DMS153 (cell line): ENCODE data around the gene ZNF318.
"Not testable (repeated sequence)": the region's sequence is repeated elsewhere in the genome, so short reads cannot be mapped to it uniquely, and the experiment has no call there.

Experiments used
- DNase-seq: peaks from one replicate; lab custom pipeline; 2025; lab: John Stamatoyannopoulos, UW

The ZNF318 gene

GRCh38 chr6:43383021-43383667, 13.7 kb upstream of the ZNF318 start:
- DNase-seq, result no peak

GRCh38 chr6:43380858-43381257, 11.4 kb upstream of the ZNF318 start:
- not testable (repeated sequence) for DNase-seq

GRCh38 chr6:43378631-43379030, 9.2 kb upstream of the ZNF318 start:
- no peak for DNase-seq

GRCh38 chr6:43377710-43378229, 8.3 kb upstream of the ZNF318 start:
- no peak for DNase-seq

GRCh38 chr6:43376551-43376981, 7.1 kb upstream of the ZNF318 start:
- no peak for DNase-seq

GRCh38 chr6:43375693-43376092, 6.2 kb upstream of the ZNF318 start:
- DNase-seq, result no peak

GRCh38 chr6:43373252-43373875, 3.9 kb upstream of the ZNF318 start:
- DNase-seq, result no peak

- DNase-seq, result not testable (repeated sequence)
Observed at GRCh38 chr6:43370003-43370580, 645 bp upstream of the ZNF318 start.

GRCh38 chr6:43368259-43369160, 937 bp downstream of the ZNF318 start:
- no peak for DNase-seq

GRCh38 chr6:43367245-43367984, 2.0 kb downstream of the ZNF318 start:
- no peak for DNase-seq

GRCh38 chr6:43361269-43361668, 8.2 kb downstream of the ZNF318 start:
- no peak for DNase-seq

- DNase-seq, result no peak
Observed at GRCh38 chr6:43359831-43360230, 9.6 kb downstream of the ZNF318 start.

- no peak for DNase-seq
Observed at GRCh38 chr6:43359381-43359780, 10.1 kb downstream of the ZNF318 start.

- DNase-seq, result peak; percentile 36
Observed at GRCh38 chr6:43355862-43356590, 13.4 kb downstream of the ZNF318 start.

- DNase-seq, result not testable (repeated sequence)
Observed at GRCh38 chr6:43351951-43352350, 17.5 kb downstream of the ZNF318 start.

- no peak for DNase-seq
Observed at GRCh38 chr6:43347444-43347843, 22.0 kb downstream of the ZNF318 start.

- no peak for DNase-seq
Observed at GRCh38 chr6:43347021-43347420, 22.4 kb downstream of the ZNF318 start.

GRCh38 chr6:43346243-43346642, 23.2 kb downstream of the ZNF318 start:
- not testable (repeated sequence) for DNase-seq

GRCh38 chr6:43339168-43339567, 30.3 kb downstream of the ZNF318 start:
- no peak for DNase-seq

GRCh38 chr6:43338243-43338642, 31.2 kb downstream of the ZNF318 start:
- DNase-seq, result no peak

GRCh38 chr6:43336382-43336781, 33.1 kb downstream of the ZNF318 start:
- DNase-seq, result no peak
